T-cell (primary cell): ENCODE data around the gene TBCCD1. TPM values are rescaled to one million over a fixed set of nuclear protein-coding genes. Genes with fewer than 3 reads are reported as not detected.

Experiments
- total RNA-seq, 35 experiments: library from RNA in 6 of 35; stranded (reverse) in 6 of 35; fragments of 120-200 nt in 1 of 35; gene quantifications; one replicate each; pipeline versions ENCODE4 v1.2.1 to v1.2.4 and lab custom pipeline; 2013 to 2026

Gene TBCCD1
- total RNA-seq, 5 donors from 2014 or later (not counting 1 experiment from before 2014, with no cell fraction given), result 16.1 to 17.4 (median 16.5) TPM

Other genes with a start within 250 kb of the TBCCD1 start
- gene DGKG, start 205.1 kb downstream of the TBCCD1 start, total RNA-seq, result under 1 TPM in 2 of 5 donors, not detected in 3; 0.03 to 0.10 TPM
- gene CRYGS, start 23.0 kb downstream of the TBCCD1 start, total RNA-seq, result 10 to 100 TPM in 1 of 5 donors, 1 to 10 TPM in 4; 5.5 to 10.4 (median 7.8) TPM
- gene DNAJB11, start 3.4 kb upstream of the TBCCD1 start, total RNA-seq, result 10 to 100 TPM; 28.7 to 65.4 (median 31.7) TPM
- 1 to 10 TPM in 3 of 5 donors, not detected in 2; 1.8 to 1.9 (median 1.9) TPM for gene AHSG, start 45.7 kb upstream of the TBCCD1 start, total RNA-seq
- gene FETUB, start 73.1 kb upstream of the TBCCD1 start, total RNA-seq, result not detected
- gene HRG, start 98.7 kb upstream of the TBCCD1 start, total RNA-seq, result under 1 TPM in 1 of 5 donors, not detected in 4; 0.38 TPM
- gene KNG1, start 150.0 kb upstream of the TBCCD1 start, total RNA-seq, result under 1 TPM in 3 of 5 donors, not detected in 2; 0.22 to 0.47 (median 0.30) TPM
- gene EIF4A2, start 216.2 kb upstream of the TBCCD1 start, total RNA-seq, result 100 to 1,000 TPM; 544 to 870 (median 576) TPM
- gene RFC4, start 239.1 kb upstream of the TBCCD1 start, total RNA-seq, result 10 to 100 TPM; 13.4 to 21.0 (median 19.2) TPM